GM23338 (cell line): ENCODE data around the gene KRTAP7-1. TPM values are rescaled to one million over a fixed set of nuclear protein-coding genes. Genes with fewer than 3 reads are reported as not detected.

ENCODE experiments used
- ATAC-seq: fragments of 200-7000 bp; cut with Tn5 transposase; 3 replicates; pipeline ENCODE4 v1.9.1; 2020
- DNase-seq: peaks from one replicate; pipeline ENCODE4 v3.0.0-alpha.2; 2015; ENCODE audit warnings: low spot score
- H2AFZ ChIP-seq: fragments of 200-600 bp; sonication (generic); 2 replicates; pipeline ENCODE4 v1.8.0; 2016; ENCODE audit warnings: antibody characterized with exemption, mild to moderate bottlenecking, moderate library complexity
- H3F3A ChIP-seq: fragments of 200-600 bp; sonication (generic); replicated peaks from 2 replicates; pipeline ENCODE4 v1.8.0; 2017; ENCODE audit warnings: antibody characterized with exemption, mixed run types, low read depth
- H3K27ac ChIP-seq: fragments of 200-600 bp; sonication (generic); 2 replicates; pipeline ENCODE4 v1.6.1; 2016; ENCODE audit warnings: low read depth
- H3K27me3 ChIP-seq: fragments of 200-600 bp; sonication (generic); 2 replicates; pipeline ENCODE4 v1.8.0; 2016; ENCODE audit warnings: mild to moderate bottlenecking, mixed run types, moderate library complexity; ENCODE audit not compliant: insufficient read depth
- H3K36me3 ChIP-seq: fragments of 200-600 bp; sonication (generic); 2 replicates; pipeline ENCODE4 v1.8.0; 2016; ENCODE audit warnings: mild to moderate bottlenecking; ENCODE audit not compliant: insufficient read depth
- H3K4me1 ChIP-seq: fragments of 200-600 bp; sonication (generic); 2 replicates; pipeline ENCODE4 v1.8.0; 2016; ENCODE audit warnings: mild to moderate bottlenecking, moderate library complexity; ENCODE audit not compliant: insufficient read depth
- H3K4me2 ChIP-seq: fragments of 200-600 bp; sonication (generic); 2 replicates; pipeline ENCODE4 v1.7.1; 2017; ENCODE audit warnings: mixed run types
- H3K4me3 ChIP-seq: fragments of 200-600 bp; sonication (generic); 2 replicates; pipeline ENCODE4 v1.6.1; 2016; ENCODE audit warnings: mixed run types
- H3K79me2 ChIP-seq: fragments of 200-600 bp; sonication (generic); replicated peaks from 2 replicates; pipeline ENCODE4 v1.8.0; 2017; ENCODE audit warnings: mild to moderate bottlenecking; ENCODE audit not compliant: insufficient read depth
- H3K9me2 ChIP-seq: fragments of 200-600 bp; sonication (generic); 2 replicates; pipeline ENCODE4 v1.8.0; 2017; ENCODE audit not compliant: insufficient read depth
- H4K20me1 ChIP-seq: fragments of 200-600 bp; sonication (generic); replicated peaks from 2 replicates; pipeline ENCODE4 v1.8.0; 2017; ENCODE audit warnings: mild to moderate bottlenecking; ENCODE audit not compliant: insufficient read depth
- H3K27ac Mint-ChIP-seq: 2 replicates; pipeline ENCODE4 v1.8.0; 2020; ENCODE audit warnings: inconsistent platforms, mild to moderate bottlenecking, moderate library complexity, mixed read lengths
- H3K27me3 Mint-ChIP-seq: 3 replicates; pipeline ENCODE4 v1.8.0; 2022; ENCODE audit warnings: low read depth, mild to moderate bottlenecking, moderate library complexity, mixed read lengths, inconsistent platforms; ENCODE audit not compliant: insufficient read depth, poor library complexity
- H3K36me3 Mint-ChIP-seq: 3 replicates; pipeline ENCODE4 v1.8.0; 2021; ENCODE audit warnings: low read depth, mild to moderate bottlenecking, inconsistent platforms, moderate library complexity, mixed read lengths
- H3K4me1 Mint-ChIP-seq: 3 replicates; pipeline ENCODE4 v1.8.0; 2020; ENCODE audit warnings: mild to moderate bottlenecking, inconsistent platforms, mixed read lengths
- H3K4me3 Mint-ChIP-seq: 3 replicates; pipeline ENCODE4 v1.8.0; 2021; ENCODE audit warnings: moderate library complexity, mild to moderate bottlenecking, inconsistent platforms, mixed read lengths
- H3K9me3 Mint-ChIP-seq: 3 replicates; pipeline ENCODE4 v1.8.0; 2020; ENCODE audit warnings: moderate library complexity, mild to moderate bottlenecking, inconsistent platforms, mixed read lengths
- EZH2 ChIP-seq: fragments of 200-600 bp; sonication (generic); IDR thresholded peaks from one replicate; pipeline ENCODE4 v1.8.0; 2017; ENCODE audit warnings: antibody characterized with exemption, mild to moderate bottlenecking, low read depth; ENCODE audit not compliant: unreplicated experiment
- EZH2phosphoT487 ChIP-seq: fragments of 200-600 bp; sonication (generic); IDR thresholded peaks from one replicate; pipeline ENCODE4 v1.8.1; 2018; ENCODE audit warnings: antibody characterized with exemption; ENCODE audit not compliant: unreplicated experiment
- JUNB ChIP-seq: IDR thresholded peaks from one replicate; pipeline ENCODE4 v1.6.1; 2016; ENCODE audit warnings: antibody characterized with exemption; ENCODE audit not compliant: unreplicated experiment
- POLR2AphosphoS5 ChIP-seq: IDR thresholded peaks from 2 replicates; pipeline ENCODE4 v1.6.1; 2016; ENCODE audit warnings: antibody characterized with exemption, low read depth
- STAT1 ChIP-seq: IDR thresholded peaks from one replicate; pipeline ENCODE4 v1.6.1; 2016; ENCODE audit warnings: antibody characterized with exemption; ENCODE audit not compliant: unreplicated experiment
- long read RNA-seq: library from polyadenylated mRNA; unstranded; transcript quantifications from one replicate; pipeline ENCODE4 v2.0.0, GENCODE V29; 2020; ENCODE audit not compliant: unreplicated experiment
- polyA plus RNA-seq: library from polyadenylated mRNA; unstranded; fragments of >200 nt; fragmentation: Nextera tagmentation; extraction: Ambion mirVana; gene quantifications from 2 replicates; pipeline ENCODE4 v1.2.1, GENCODE V29; 2016
- total RNA-seq: library from RNA; depleted of rRNA; stranded (reverse); fragments of >200 nt; shearing (Covaris generic); gene quantifications from 2 replicates; pipeline ENCODE4 v1.2.3, GENCODE V29; 2014; rRNA removed
- TF ChIP-seq, protein P1 (sequence below): fragments of 250-450 bp; sonication (Bioruptor Pico); IDR thresholded peaks from 2 replicates; pipeline ENCODE4 v1.5.0; 2020; ENCODE audit warnings: mild to moderate bottlenecking, moderate library complexity
- TF ChIP-seq, protein P2 (sequence below): IDR thresholded peaks from 2 replicates; pipeline ENCODE4 v1.6.1; 2016; ENCODE audit warnings: antibody characterized with exemption

KRTAP7-1 gene, protein sequence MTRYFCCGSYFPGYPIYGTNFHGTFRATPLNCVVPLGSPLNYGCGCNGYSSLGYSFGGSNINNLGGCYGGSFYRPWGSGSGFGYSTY
- total RNA-seq = not detected in 2 replicates
- polyA plus RNA-seq = not detected in 2 replicates
- long read RNA-seq = 0 reads

DNA sequence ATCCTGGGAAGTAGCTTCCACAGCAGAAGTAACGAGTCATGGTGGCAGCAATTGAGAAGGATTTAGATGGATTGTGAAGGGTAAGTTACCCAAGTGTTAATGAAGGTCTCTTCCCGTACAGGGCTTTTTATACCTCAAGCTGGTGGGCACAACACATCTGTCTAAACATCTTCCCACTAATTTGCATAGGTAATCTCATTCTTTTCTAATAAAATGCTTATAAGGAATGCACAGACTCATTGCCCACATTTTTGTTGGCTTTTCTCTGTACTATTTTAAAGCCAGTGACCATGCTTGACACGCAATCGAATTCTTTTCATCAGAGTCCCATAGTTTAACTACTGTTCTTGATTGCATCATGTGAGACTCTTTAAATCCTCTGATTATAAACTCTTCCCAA is at the start of gene KRTAP7-1:
TSS of gene KRTAP7-1 (minus strand) at position 101 of the 400 bp plus-strand sequence. CDS start at position 40, 61 bp downstream.
- H3K27me3 Mint-ChIP-seq = no peaks in the 10 kb centered on the region
- Histone ChIP-seq H3K9me2 (peaks cover 4% of the 10 kb centered on the region; the same call in 1 of the 2 replicates), H3K4me1 (no peaks in the 10 kb centered on the region), H3K79me2 (no peaks in the 10 kb centered on the region), H3K27ac (no peak within 1 kb of the TSS), H3K4me2 (no peak within 1 kb of the TSS), H3K27me3 (no peaks in the 10 kb centered on the region), H3K36me3 (no peaks in the 10 kb centered on the region), H3K4me3 (no peak within 1 kb of the TSS), H2AFZ (no peak within 1 kb of the TSS), H3F3A (no peaks in the 10 kb centered on the region), H4K20me1 (no peaks in the 10 kb centered on the region)
- no peak for ATAC-seq
- DNase-seq = no peak
- TF ChIP-seq EZH2phosphoT487 = no peak
- no peak for TF ChIP-seq POLR2AphosphoS5
- TF ChIP-seq STAT1 = no peak
- no peaks in the 10 kb centered on the region for H3K36me3 Mint-ChIP-seq
- H3K4me1 Mint-ChIP-seq = no peaks in the 10 kb centered on the region
- H3K9me3 Mint-ChIP-seq = no peaks in the 10 kb centered on the region; the same call in 2 of the 3 replicates
- H3K4me3 Mint-ChIP-seq = no peak within 1 kb of the TSS
- no peak within 1 kb of the TSS for H3K27ac Mint-ChIP-seq

DNA sequence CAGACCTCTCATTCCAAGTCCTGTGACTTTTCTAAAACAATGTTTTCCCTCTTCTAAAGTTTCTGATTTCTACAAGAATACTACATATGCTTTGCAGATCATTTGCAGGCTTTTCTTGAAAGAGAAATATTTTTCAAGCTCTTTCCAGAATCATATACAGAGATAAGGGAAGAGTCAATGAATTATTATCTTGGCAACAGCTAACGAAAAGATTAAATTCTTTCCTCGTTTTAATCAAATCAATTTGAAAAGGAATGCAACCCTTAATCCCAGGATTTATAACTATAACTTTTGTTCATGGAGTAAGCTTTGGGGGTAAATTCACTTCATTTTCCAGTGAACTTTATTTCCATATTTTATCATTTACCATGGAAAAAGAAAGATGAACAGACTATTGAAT is 45.0 kb upstream of the KRTAP7-1 start:
- Mint-ChIP-seq H3K9me3 (no peaks in the 10 kb centered on the region), H3K27ac (peak overlapping the region; percentile 56; the same call in 1 of the 2 replicates)
- H3F3A ChIP-seq = no peaks in the 10 kb centered on the region

DNA sequence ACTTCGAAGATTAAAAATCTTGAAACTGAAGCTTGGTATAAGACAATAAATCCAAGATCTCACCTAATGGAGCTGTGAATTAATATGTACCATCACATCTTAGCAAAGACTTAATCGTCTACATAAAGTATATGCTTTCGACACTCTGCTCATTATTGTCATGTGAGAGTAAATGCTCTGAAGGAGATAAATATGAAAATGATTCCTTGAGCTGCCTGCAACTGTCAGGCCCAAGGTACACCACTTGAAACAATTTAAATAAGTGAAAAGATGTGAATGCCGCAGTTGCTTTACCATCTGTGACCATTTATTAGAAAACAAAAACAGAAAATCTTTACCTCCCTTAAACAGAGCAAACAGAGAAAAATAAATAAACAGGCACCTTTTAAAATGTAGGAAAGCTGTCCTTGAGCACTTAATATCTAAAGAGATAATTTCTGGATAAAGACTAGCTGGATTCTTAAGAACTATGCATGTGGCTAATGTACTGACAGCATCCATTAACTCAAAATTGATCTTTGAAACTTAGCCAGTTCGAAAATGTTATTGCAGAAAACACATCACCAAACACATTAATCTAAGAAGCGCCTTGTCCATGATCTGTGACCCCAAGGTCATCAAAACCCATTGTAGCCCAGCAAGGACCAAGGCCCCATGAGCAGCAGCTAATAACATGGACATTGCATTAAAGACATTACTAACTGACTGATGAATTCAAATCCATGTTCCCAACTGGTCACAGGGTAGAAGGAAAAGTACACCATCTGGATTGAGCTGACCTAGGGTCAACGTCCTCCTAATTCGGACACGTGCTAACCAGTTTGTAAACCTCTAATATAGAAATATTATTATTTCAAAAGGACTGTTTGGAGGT is 18.3 kb upstream of the KRTAP7-1 start:
- H3K27me3 ChIP-seq = no peaks in the 10 kb centered on the region
- no peak overlapping the region for H3K4me3 ChIP-seq
- Mint-ChIP-seq H3K4me3 (no peak overlapping the region), H3K9me3 (no peaks in the 10 kb centered on the region), H3K4me1 (no peaks in the 10 kb centered on the region), H3K27ac (no peak overlapping the region), H3K36me3 (no peaks in the 10 kb centered on the region), H3K27me3 (peaks cover 2% of the 10 kb centered on the region)
- H3K4me1 ChIP-seq = no peaks in the 10 kb centered on the region
- no peak overlapping the region for H3K27ac ChIP-seq
- H2AFZ ChIP-seq = no peak overlapping the region
- H3K79me2 ChIP-seq = no peaks in the 10 kb centered on the region
- no peak overlapping the region for H3K4me2 ChIP-seq
- no peaks in the 10 kb centered on the region for H3K9me2 ChIP-seq
- ATAC-seq (no peak), DNase-seq (no peak)
- H3F3A ChIP-seq = no peaks in the 10 kb centered on the region
- no peaks in the 10 kb centered on the region for H4K20me1 ChIP-seq
- no peaks in the 10 kb centered on the region for H3K36me3 ChIP-seq
- TF ChIP-seq STAT1 = no peak
- TF ChIP-seq, protein P1, sequence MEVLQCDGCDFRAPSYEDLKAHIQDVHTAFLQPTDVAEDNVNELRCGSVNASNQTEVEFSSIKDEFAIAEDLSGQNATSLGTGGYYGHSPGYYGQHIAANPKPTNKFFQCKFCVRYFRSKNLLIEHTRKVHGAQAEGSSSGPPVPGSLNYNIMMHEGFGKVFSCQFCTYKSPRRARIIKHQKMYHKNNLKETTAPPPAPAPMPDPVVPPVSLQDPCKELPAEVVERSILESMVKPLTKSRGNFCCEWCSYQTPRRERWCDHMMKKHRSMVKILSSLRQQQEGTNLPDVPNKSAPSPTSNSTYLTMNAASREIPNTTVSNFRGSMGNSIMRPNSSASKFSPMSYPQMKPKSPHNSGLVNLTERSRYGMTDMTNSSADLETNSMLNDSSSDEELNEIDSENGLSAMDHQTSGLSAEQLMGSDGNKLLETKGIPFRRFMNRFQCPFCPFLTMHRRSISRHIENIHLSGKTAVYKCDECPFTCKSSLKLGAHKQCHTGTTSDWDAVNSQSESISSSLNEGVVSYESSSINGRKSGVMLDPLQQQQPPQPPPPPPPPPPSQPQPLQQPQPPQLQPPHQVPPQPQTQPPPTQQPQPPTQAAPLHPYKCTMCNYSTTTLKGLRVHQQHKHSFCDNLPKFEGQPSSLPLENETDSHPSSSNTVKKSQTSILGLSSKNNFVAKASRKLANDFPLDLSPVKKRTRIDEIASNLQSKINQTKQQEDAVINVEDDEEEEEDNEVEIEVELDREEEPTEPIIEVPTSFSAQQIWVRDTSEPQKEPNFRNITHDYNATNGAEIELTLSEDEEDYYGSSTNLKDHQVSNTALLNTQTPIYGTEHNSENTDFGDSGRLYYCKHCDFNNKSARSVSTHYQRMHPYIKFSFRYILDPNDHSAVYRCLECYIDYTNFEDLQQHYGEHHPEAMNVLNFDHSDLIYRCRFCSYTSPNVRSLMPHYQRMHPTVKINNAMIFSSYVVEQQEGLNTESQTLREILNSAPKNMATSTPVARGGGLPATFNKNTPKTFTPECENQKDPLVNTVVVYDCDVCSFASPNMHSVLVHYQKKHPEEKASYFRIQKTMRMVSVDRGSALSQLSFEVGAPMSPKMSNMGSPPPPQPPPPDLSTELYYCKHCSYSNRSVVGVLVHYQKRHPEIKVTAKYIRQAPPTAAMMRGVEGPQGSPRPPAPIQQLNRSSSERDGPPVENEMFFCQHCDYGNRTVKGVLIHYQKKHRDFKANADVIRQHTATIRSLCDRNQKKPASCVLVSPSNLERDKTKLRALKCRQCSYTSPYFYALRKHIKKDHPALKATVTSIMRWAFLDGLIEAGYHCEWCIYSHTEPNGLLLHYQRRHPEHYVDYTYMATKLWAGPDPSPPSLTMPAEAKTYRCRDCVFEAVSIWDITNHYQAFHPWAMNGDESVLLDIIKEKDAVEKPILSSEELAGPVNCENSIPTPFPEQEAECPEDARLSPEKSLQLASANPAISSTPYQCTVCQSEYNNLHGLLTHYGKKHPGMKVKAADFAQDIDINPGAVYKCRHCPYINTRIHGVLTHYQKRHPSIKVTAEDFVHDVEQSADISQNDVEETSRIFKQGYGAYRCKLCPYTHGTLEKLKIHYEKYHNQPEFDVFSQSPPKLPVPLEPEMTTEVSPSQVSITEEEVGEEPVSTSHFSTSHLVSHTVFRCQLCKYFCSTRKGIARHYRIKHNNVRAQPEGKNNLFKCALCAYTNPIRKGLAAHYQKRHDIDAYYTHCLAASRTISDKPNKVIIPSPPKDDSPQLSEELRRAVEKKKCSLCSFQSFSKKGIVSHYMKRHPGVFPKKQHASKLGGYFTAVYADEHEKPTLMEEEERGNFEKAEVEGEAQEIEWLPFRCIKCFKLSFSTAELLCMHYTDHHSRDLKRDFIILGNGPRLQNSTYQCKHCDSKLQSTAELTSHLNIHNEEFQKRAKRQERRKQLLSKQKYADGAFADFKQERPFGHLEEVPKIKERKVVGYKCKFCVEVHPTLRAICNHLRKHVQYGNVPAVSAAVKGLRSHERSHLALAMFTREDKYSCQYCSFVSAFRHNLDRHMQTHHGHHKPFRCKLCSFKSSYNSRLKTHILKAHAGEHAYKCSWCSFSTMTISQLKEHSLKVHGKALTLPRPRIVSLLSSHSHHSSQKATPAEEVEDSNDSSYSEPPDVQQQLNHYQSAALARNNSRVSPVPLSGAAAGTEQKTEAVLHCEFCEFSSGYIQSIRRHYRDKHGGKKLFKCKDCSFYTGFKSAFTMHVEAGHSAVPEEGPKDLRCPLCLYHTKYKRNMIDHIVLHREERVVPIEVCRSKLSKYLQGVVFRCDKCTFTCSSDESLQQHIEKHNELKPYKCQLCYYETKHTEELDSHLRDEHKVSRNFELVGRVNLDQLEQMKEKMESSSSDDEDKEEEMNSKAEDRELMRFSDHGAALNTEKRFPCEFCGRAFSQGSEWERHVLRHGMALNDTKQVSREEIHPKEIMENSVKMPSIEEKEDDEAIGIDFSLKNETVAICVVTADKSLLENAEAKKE (CRISPR knock-in tag) = no peak
- no peak for TF ChIP-seq JUNB
- no peak for TF ChIP-seq EZH2

More for the DNA sequence above, 45.0 kb upstream of the KRTAP7-1 start:
- Histone ChIP-seq H3K4me3 (no peak overlapping the region), H3K36me3 (no peaks in the 10 kb centered on the region), H4K20me1 (no peaks in the 10 kb centered on the region), H2AFZ (no peak overlapping the region), H3K4me1 (no peaks in the 10 kb centered on the region), H3K4me2 (no peak overlapping the region), H3K27me3 (no peaks in the 10 kb centered on the region), H3K9me2 (no peaks in the 10 kb centered on the region), H3K79me2 (no peaks in the 10 kb centered on the region), H3K27ac (no peak overlapping the region)
- DNase-seq (no peak), ATAC-seq (no peak)
- no peaks in the 10 kb centered on the region for H3K36me3 Mint-ChIP-seq
- H3K27me3 Mint-ChIP-seq = no peaks in the 10 kb centered on the region
- no peaks in the 10 kb centered on the region for H3K4me1 Mint-ChIP-seq
- H3K4me3 Mint-ChIP-seq = no peak overlapping the region
- TF ChIP-seq, protein P2, sequence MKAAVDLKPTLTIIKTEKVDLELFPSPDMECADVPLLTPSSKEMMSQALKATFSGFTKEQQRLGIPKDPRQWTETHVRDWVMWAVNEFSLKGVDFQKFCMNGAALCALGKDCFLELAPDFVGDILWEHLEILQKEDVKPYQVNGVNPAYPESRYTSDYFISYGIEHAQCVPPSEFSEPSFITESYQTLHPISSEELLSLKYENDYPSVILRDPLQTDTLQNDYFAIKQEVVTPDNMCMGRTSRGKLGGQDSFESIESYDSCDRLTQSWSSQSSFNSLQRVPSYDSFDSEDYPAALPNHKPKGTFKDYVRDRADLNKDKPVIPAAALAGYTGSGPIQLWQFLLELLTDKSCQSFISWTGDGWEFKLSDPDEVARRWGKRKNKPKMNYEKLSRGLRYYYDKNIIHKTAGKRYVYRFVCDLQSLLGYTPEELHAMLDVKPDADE = no peak
- TF ChIP-seq JUNB = no peak
